ENCODE measurements around the gene C3. TPM values are rescaled to one million over a fixed set of nuclear protein-coding genes. Genes with fewer than 3 reads are reported as not detected.
A peak's percentile ranks its signal among the peaks of the same experiment; 100 is the strongest.

Gene C3
- total and polyA plus RNA-seq, 2 of the 13 experiments (the other 11 are each of a cell fraction or from before 2014, with no cell fraction given), result 1,455 to 6,272 TPM

DNA sequence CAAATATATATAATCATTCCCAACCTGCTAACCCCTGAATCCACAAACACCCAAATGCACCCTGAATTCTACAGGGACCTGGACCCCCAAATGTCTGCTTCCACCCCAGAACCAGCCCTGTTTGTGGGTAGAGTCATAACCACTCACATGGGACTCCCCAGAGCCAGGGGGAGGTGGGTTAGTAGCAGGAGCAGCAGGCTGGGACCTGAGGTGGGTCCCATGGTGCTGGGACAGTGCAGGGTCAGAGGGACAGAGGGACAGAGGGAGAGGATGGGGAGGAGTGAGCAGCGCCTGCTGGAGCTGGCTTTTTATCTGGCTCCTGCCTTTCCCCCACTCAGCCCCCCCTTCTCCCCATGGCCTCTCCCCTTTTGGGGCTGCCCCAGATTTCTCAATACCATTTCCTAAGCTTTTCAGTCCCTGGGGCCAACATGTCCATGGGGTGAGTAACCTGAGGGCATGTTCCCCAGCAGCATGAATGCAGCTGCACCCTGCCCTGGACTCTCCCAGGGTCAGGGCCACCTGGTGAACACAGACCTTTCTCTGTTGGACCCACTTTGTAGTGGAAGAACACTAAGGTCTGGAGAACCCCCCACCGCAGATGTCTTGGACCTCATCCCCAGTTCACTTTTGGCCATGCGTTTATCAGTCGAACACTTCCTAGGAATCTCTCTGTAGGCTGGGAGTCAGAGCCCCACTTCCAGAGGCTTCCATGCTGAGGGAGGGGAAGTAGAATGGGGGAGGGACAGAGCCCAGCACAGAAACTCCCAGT, at the start of gene C3 (continued):
- TF ChIP-seq, protein P1, sequence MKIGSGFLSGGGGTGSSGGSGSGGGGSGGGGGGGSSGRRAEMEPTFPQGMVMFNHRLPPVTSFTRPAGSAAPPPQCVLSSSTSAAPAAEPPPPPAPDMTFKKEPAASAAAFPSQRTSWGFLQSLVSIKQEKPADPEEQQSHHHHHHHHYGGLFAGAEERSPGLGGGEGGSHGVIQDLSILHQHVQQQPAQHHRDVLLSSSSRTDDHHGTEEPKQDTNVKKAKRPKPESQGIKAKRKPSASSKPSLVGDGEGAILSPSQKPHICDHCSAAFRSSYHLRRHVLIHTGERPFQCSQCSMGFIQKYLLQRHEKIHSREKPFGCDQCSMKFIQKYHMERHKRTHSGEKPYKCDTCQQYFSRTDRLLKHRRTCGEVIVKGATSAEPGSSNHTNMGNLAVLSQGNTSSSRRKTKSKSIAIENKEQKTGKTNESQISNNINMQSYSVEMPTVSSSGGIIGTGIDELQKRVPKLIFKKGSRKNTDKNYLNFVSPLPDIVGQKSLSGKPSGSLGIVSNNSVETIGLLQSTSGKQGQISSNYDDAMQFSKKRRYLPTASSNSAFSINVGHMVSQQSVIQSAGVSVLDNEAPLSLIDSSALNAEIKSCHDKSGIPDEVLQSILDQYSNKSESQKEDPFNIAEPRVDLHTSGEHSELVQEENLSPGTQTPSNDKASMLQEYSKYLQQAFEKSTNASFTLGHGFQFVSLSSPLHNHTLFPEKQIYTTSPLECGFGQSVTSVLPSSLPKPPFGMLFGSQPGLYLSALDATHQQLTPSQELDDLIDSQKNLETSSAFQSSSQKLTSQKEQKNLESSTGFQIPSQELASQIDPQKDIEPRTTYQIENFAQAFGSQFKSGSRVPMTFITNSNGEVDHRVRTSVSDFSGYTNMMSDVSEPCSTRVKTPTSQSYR (CRISPR knock-in tag; IDR thresholded peaks at IDR 0.05; ENCODE audit: borderline replicate concordance), result peak; percentile 87
- TF ChIP-seq ZNF232 (CRISPR knock-in tag; IDR thresholded peaks at IDR 0.05; ENCODE audit: borderline replicate concordance) (no peak), ZNF7 (CRISPR knock-in tag; IDR thresholded peaks at IDR 0.05) (no peak; the same call in 1 of the 2 replicates), SRSF1 (optimal IDR thresholded peaks at IDR 0.05; ENCODE audit: low read depth, low read length) (no peak), TOE1 (CRISPR knock-in tag; IDR thresholded peaks at IDR 0.05) (peak; percentile 78; the same call in 1 of the 2 replicates), ZNF563 (CRISPR knock-in tag; IDR thresholded peaks at IDR 0.05) (peak; percentile 74; the same call in 1 of the 2 replicates), ZNF652 (CRISPR knock-in tag; IDR thresholded peaks at IDR 0.05; ENCODE audit: borderline replicate concordance, low read depth) (peak; percentile 80; the same call in 1 of the 2 replicates), ZNF550 (CRISPR knock-in tag; IDR thresholded peaks at IDR 0.05; ENCODE audit: borderline replicate concordance) (0 out of 2 replicates have a peak, but pooled peaks have one; percentile 73), SRY (CRISPR knock-in tag; IDR thresholded peaks at IDR 0.05) (peak; percentile 81; the same call in 1 of the 2 replicates), MAFF (IDR thresholded peaks at IDR 0.05; ENCODE audit: low read depth, low read length) (no peak), ISL2 (CRISPR knock-in tag; IDR thresholded peaks at IDR 0.05) (peak; percentile 75), KDM1A (CRISPR knock-in tag; IDR thresholded peaks at IDR 0.05) (peak; percentile 62; the same call in 1 of the 2 replicates), ZNF3 (CRISPR knock-in tag; IDR thresholded peaks at IDR 0.05) (no peak), ZNF629 (CRISPR knock-in tag; conservative IDR thresholded peaks at IDR 0.05) (peak; percentile 80), PHF21A (CRISPR knock-in tag; IDR thresholded peaks at IDR 0.05) (peak; percentile 98), ZNF678 (CRISPR knock-in tag; IDR thresholded peaks at IDR 0.05) (no peak), ZFP36L1 (CRISPR knock-in tag; IDR thresholded peaks at IDR 0.05) (peak; percentile 87), RCOR2 (CRISPR knock-in tag; IDR thresholded peaks at IDR 0.05) (peak; percentile 72; the same call in 1 of the 2 replicates), ZNF644 (CRISPR knock-in tag; IDR thresholded peaks at IDR 0.05; ENCODE audit: low read depth) (peak; percentile 29), FOXK2 (IDR thresholded peaks at IDR 0.05) (0 out of 2 replicates have a peak, but pooled peaks have one; percentile 23), RXRA (CRISPR knock-in tag; IDR thresholded peaks at IDR 0.05) (peak; percentile 99), ZNF776 (CRISPR knock-in tag; IDR thresholded peaks at IDR 0.05) (no peak)
- TF ChIP-seq, protein P2, sequence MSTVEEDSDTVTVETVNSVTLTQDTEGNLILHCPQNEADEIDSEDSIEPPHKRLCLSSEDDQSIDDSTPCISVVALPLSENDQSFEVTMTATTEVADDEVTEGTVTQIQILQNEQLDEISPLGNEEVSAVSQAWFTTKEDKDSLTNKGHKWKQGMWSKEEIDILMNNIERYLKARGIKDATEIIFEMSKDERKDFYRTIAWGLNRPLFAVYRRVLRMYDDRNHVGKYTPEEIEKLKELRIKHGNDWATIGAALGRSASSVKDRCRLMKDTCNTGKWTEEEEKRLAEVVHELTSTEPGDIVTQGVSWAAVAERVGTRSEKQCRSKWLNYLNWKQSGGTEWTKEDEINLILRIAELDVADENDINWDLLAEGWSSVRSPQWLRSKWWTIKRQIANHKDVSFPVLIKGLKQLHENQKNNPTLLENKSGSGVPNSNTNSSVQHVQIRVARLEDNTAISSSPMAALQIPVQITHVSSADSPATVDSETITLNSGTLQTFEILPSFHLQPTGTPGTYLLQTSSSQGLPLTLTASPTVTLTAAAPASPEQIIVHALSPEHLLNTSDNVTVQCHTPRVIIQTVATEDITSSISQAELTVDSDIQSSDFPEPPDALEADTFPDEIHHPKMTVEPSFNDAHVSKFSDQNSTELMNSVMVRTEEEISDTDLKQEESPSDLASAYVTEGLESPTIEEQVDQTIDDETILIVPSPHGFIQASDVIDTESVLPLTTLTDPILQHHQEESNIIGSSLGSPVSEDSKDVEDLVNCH (CRISPR knock-in tag; IDR thresholded peaks at IDR 0.05), result no peak
- TF ChIP-seq, protein P3, sequence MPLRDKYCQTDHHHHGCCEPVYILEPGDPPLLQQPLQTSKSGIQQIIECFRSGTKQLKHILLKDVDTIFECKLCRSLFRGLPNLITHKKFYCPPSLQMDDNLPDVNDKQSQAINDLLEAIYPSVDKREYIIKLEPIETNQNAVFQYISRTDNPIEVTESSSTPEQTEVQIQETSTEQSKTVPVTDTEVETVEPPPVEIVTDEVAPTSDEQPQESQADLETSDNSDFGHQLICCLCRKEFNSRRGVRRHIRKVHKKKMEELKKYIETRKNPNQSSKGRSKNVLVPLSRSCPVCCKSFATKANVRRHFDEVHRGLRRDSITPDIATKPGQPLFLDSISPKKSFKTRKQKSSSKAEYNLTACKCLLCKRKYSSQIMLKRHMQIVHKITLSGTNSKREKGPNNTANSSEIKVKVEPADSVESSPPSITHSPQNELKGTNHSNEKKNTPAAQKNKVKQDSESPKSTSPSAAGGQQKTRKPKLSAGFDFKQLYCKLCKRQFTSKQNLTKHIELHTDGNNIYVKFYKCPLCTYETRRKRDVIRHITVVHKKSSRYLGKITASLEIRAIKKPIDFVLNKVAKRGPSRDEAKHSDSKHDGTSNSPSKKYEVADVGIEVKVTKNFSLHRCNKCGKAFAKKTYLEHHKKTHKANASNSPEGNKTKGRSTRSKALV (CRISPR knock-in tag; IDR thresholded peaks at IDR 0.05), result 0 out of 2 replicates have a peak, but pooled peaks have one; percentile 25
